HEK293T (cell line): ENCODE data around the gene PPP1CA.

Experiments
- BHLHE40 ChIP-seq: fragments of 450-650 bp; IDR thresholded peaks from 2 replicates; pipeline ENCODE4 v1.6.1; 2016; ENCODE audit warnings: mild to moderate bottlenecking, moderate library complexity, borderline replicate concordance
- HDGF ChIP-seq: fragments of 450-650 bp; IDR thresholded peaks from 2 replicates; pipeline ENCODE4 v1.6.1; 2017; ENCODE audit warnings: antibody characterized with exemption, borderline replicate concordance
- TARDBP ChIP-seq: fragments of 450-650 bp; IDR thresholded peaks from 2 replicates; pipeline ENCODE4 v1.6.1; 2016
- TF ChIP-seq, protein P1 (sequence below): fragments of 450-650 bp; IDR thresholded peaks from 2 replicates; pipeline ENCODE4 v1.6.1; 2016

DNA sequence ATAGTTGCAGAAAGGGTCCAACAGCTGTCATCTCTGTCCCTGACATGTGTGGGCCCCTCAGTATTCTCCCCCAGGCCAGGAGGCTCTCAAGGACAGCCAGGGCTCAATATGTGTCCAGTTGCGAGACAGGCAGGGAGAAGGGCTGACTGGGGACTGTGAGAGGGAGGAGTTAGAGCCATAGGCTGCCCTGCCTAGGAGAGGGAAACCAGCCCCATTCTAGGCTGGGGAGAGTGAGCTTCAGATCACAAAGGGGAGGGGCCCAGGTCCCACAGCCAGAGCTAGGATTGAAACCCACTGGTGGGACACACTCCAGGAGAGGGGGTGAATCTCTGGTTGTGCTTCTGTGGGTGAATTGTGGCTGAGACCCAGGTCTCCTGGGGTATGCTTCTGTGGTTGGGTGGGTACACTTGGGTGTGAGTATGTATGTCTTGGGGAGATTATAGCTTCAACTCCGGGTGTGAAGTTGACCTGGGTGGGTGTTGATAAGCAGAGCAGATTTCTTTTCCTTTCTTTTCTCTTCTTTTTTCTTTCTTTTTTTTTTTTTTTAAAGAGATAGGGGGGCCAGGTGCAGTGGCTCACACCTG, 11.7 kb upstream of the PPP1CA start:
- no peak for TF ChIP-seq TARDBP
- no peak for TF ChIP-seq BHLHE40
- no peak for TF ChIP-seq HDGF
- TF ChIP-seq, protein P1, sequence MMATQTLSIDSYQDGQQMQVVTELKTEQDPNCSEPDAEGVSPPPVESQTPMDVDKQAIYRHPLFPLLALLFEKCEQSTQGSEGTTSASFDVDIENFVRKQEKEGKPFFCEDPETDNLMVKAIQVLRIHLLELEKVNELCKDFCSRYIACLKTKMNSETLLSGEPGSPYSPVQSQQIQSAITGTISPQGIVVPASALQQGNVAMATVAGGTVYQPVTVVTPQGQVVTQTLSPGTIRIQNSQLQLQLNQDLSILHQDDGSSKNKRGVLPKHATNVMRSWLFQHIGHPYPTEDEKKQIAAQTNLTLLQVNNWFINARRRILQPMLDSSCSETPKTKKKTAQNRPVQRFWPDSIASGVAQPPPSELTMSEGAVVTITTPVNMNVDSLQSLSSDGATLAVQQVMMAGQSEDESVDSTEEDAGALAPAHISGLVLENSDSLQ = no peak
